NCI-H345 (cell line): ENCODE measurements around the gene PLS1.
A peak's percentile ranks its signal among the peaks of the same experiment; 100 is the strongest.
"Not testable (repeated sequence)": the region's sequence is repeated elsewhere in the genome, so short reads cannot be mapped to it uniquely, and the experiment has no call there.

ENCODE experiments used
- DNase-seq: peaks from one replicate; lab custom pipeline; 2025; lab: John Stamatoyannopoulos, UW

PLS1 gene

DNA sequence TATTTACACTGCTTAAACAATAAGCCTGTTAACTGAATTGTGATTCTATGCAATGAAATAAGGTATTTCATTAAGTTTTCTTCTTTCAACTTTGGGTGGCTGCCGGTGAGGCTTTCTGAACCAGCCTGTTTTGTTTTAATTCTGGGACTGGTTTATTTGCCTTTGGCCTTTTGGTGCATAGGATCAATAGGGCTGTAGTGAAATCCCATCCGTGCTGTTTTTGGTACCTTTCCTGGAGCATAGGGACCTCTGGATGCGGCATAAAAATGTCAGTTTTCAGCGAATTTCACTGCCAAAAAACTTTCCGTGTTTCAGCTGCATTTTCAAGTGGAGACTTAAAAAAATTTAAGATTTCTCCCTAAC is 514 bp downstream of the PLS1 start:
- DNase-seq: no peak

DNA sequence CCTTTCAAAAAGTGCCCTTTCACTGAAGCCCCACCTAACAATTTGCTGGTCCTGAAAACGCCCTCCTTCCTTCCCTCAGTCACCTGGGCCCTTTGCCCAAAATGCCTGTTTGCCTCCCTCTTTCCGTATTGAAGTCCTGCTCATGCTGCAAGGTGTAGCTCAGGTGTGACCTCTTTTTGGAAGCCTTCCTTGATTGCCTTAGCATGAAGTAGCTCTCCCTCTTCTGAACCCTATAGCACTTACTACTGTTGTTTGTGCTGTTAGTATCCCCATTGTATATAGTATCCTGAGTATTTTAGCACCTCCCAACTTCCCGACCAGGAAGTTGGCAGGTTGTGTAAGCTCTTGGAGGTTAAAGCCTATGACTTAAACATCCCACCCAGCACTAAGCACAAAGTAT is 1.7 kb downstream of the PLS1 start:
- DNase-seq: no peak

DNA sequence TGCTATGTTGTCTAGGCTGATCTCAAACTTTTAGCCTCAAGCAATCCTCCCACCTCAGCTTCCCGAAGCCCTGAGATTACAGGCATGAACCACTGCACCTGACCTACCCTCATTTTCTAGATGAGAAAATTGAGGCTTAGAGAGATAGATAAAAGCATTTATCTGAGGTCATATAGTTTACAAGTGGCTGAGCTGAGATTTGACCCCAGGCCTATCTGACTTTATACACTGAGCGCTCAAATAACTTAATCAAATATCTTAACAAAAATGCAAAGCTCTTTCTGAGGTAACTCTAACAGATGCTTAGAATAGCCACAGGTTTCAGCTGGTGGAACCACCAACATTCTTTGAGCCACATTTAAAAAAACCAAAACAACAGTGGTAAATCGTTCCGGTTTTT is 5.5 kb downstream of the PLS1 start:
- DNase-seq: no peak

- DNase-seq: no peak
These were observed 6.6 kb downstream of the PLS1 start for GRCh38 chr3:142602619-142603385.

- not testable (repeated sequence) for DNase-seq
These were observed 7.2 kb downstream of the PLS1 start for GRCh38 chr3:142603386-142603705.

- DNase-seq: no peak
These were observed 8.7 kb downstream of the PLS1 start for GRCh38 chr3:142604940-142605339.

GRCh38 chr3:142608631-142609030 is 12.4 kb downstream of the PLS1 start:
- DNase-seq: no peak

DNA sequence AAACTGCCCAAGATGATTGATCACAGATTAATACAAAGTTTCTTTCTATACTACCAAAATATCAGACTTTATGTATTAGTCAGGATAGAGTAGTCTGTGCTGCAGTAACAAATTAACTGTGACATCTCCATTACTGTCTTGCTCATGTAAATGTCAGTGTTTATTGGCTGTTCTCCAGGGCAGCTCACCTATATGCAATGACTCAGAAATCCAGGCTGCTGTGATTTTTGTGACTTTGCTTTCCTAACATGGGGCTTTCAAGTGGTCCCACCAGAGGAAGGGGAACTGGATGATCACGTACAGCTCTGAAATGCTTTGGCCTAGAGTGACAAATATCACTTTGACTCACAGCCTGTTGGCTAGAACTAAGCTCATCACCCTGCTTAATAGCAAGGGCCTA is 12.9 kb downstream of the PLS1 start:
- no peak for DNase-seq

DNA sequence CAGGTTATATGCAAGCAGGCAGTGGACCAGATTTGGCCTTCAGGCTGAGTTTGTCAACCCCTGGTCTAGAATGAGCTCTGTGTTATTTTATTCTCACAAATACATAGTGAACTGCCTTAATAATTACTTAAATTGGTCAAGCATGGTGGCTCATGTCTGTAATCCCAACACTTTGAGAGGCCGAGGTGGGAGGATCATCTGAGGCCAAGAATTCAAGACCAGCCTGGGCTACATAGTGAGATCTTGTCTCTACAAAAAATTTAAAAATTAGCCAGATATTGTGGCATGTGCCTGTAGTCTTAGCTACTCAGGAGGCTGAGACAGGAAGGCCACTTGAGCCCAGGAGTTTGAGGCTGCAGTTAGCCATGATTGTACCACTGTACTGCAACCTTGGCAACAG is 15.0 kb downstream of the PLS1 start:
- no peak for DNase-seq

GRCh38 chr3:142613491-142613890 is 17.3 kb downstream of the PLS1 start:
- DNase-seq: no peak

- DNase-seq: no peak
These were observed 17.9 kb downstream of the PLS1 start for GRCh38 chr3:142614059-142614626.

DNA sequence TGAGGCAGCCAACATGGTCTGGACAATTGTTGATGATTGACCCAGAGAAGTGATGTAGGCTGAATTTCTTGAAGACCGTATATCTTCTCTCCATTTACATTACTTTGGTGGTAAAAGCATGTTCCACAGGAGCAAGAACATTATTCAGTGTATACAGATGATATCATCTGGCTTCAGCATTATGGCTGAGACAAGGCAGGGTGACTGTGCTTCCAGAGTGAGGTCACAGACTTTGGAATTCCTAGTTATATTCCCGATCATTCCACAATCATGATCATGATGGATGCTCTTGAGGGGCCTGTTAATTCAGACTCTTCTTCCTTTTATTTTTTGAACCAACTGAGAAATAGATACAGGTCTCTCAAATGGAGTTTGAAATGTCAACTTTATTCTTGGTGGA is 19.0 kb downstream of the PLS1 start:
- DNase-seq: no peak

DNA sequence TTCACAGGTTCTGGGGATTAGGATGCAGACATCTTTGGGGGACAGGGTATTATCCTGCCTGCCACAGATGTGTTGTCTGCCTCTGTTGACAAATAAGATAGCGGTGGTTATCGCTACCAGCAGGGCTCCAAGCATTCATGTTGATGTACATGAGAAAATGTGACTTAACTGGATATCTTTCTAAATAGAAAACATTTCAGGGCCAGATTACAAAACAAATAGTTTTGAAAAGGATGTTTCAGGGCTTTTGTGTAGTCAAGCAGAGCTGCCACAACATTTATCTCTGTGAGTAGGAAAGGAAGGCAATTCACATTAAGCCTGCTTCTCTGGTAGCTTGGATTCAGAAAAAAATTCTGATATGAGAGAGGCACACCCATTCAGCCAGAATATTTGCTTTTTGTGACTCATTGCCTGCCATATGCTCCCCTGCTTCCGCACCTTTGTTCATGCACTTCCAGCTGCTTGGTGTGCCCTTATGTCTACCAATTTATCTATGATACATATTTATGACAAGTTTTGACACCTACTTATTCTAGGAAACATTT is 22.8 kb downstream of the PLS1 start:
- peak; percentile 78 for DNase-seq

GRCh38 chr3:142622405-142622804 is 26.2 kb downstream of the PLS1 start:
- DNase-seq: no peak

- no peak for DNase-seq
These were observed 27.0 kb downstream of the PLS1 start for GRCh38 chr3:142623194-142623593.

GRCh38 chr3:142624341-142625152 is 28.4 kb downstream of the PLS1 start:
- DNase-seq: no peak

DNA sequence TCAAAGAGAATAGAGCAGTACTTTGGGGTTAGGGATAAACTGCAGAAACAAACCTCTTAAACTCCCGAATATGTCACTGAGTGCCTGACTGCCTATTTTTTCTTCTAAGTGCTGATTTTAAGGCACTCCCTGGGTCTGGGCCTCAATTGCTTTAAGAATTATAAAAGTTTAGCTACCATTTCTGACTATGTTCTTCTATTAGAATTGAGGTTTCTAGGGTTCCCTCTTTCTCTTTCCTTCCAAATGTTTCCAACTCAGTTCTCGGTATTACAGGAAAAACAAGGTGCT is 28.9 kb downstream of the PLS1 start:
- DNase-seq: no peak

DNA sequence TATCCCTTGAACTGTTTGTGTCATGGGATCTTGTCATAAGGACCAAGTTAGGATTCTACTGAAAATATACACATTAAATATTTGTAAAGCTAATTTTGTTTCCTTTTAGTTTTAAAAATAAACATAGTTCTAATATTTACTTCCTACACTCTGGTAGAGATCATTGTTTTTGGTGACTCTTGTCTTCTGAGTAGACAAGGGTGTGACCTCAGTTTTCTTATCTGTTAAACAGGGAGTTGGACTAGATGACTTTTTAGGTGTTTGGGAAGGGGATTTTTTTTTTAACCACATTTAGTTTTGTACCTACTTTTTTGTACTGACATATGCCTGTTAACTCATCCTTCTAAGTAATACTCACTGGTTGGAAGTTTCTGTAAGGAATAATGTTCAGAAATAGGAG is 30.8 kb downstream of the PLS1 start:
- DNase-seq: no peak

DNA sequence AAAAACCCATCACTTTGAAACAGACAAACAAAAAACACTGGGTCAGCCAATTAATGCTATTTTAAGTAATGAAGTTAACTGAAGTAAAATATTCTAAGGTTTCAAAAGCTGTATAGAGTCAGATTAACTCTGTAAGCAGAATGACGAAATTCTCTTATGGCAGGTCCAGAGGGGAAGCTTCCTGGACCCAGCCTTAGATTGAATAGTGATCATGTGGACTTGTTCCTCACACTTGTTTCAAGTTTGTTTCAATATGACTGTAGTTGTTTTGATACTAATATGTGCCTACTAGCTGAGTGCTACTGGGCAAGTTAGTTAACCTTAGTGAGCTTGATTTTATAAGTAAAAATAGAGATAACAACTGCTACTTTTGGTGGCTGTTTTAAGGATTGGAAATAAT is 32.6 kb downstream of the PLS1 start:
- no peak for DNase-seq

GRCh38 chr3:142633073-142633472 is 36.9 kb downstream of the PLS1 start:
- no peak for DNase-seq

DNA sequence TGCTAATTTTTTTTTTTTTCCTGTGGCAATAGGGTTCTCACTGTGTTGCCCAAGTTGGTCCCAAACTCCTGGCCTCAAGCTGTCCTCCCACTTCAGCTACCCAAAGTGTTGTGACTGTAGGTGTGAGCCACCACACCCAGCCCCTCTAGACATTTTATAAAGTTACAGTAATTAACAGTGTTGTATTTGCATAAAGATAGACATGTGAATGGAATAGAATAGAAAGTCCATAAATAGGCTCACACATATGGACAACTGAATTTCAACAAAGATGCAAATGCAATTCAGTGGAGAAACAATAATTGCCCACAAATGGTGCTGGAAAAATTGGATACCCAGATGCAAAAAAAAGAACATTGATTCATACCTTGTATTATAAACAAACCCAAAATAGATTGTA is 39.9 kb downstream of the PLS1 start:
- DNase-seq: no peak

DNA sequence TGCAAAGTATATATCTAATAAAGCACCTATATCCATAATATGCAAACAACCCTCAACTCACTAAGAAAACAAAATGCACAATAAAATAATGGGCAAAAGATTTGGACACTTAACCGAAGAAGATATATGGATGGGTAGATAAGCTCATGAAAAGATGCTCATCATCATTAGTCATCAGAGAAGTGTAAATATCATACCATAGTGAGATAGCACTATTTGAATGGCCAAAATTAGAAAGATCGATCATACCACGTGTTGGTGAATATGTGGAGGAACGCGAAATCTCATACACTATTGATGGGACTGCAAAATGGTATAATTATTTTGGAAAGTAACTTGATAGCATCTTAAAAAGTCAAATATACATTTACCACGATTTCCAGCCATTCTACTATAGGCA is 40.5 kb downstream of the PLS1 start:
- no peak for DNase-seq

DNA sequence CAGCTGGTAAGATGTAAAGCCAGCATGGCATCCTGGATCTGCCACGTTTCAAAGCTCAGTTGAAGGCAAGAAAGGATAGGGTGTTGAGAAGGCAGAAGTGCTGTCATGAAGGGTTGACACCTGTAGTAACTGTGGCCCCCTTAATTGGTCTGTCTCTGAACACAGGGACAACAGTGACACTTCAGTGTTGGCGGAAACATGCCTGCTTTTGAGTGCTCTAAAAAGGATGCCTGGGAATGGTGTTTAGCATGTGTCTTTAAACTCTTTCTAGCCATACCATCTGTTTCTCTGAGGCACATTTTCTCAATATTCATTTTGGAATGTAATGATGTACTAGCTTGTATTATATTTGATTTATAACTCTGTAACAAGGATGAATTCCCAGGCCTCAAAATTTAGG is 42.1 kb downstream of the PLS1 start:
- no peak for DNase-seq
